IPS-20b (cell line): Measurements from ENCODE around the gene DDX17.

Source experiments
- H3K27ac ChIP-seq: one replicate; pipeline ENCODE4 v1.5.1; 2013; ENCODE audit warnings: low read length
- H3K27me3 ChIP-seq: 2 replicates; pipeline ENCODE4 v1.6.1; 2013; ENCODE audit warnings: mild to moderate bottlenecking, low read length, inconsistent platforms; ENCODE audit not compliant: insufficient read depth
- H3K36me3 ChIP-seq: 2 replicates; pipeline ENCODE4 v1.6.1; 2013; ENCODE audit warnings: low read depth, mild to moderate bottlenecking, inconsistent platforms, low read length, moderate library complexity; ENCODE audit not compliant: insufficient read depth
- H3K4me1 ChIP-seq: 2 replicates; pipeline ENCODE4 v1.6.1; 2013; ENCODE audit warnings: mild to moderate bottlenecking, control low read depth, inconsistent platforms, low read length, moderate library complexity; ENCODE audit not compliant: insufficient read depth
- H3K4me3 ChIP-seq: 2 replicates; pipeline ENCODE4 v1.5.1; 2013; ENCODE audit warnings: mild to moderate bottlenecking, low read length, inconsistent platforms
- H3K9ac ChIP-seq: 2 replicates; pipeline ENCODE4 v1.6.1; 2013; ENCODE audit warnings: low read depth, mild to moderate bottlenecking, inconsistent platforms, low read length, moderate library complexity
- H3K9me3 ChIP-seq: 2 replicates; pipeline ENCODE4 v1.6.1; 2013; ENCODE audit warnings: mild to moderate bottlenecking, low read depth, low read length, inconsistent platforms; ENCODE audit not compliant: insufficient read depth

The DDX17 gene

DNA sequence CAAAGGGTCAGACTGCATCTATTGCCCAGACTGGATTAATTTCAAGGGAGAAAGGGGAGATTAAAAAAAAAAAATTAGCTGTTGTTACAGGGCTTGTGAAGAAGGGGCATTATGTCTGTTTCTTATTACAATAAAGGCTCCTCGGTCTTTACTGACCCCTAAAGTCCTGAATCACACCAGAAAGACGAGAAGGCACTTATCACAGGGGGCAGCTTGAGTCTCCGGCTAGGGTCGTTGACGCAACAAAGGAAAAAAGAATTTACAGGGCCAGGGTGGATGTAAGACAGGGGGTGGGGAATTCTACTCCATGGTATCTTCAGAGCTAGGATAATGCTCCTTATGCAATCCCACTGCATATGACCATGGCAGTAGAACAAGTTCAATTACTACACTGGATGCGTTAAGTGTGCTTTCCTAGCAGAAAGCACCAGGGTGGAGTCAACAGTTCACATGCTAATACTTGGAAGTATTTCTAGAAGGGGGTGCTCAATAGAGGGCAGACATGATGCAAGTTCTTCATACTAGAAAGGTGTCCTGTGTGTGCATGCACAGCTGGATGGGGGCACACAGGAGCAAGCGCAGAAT, 16.5 kb downstream of the DDX17 start:
- H3K27ac ChIP-seq, result no peak overlapping the region
- H3K4me3 ChIP-seq, result no peak overlapping the region
- no peaks in the 10 kb centered on the region for H3K27me3 ChIP-seq
- no peak overlapping the region for H3K9ac ChIP-seq
- H3K36me3 ChIP-seq, result peaks cover 99% of the 10 kb centered on the region
- H3K9me3 ChIP-seq, result no peaks in the 10 kb centered on the region
- peaks cover 6% of the 10 kb centered on the region for H3K4me1 ChIP-seq

GRCh38 chr22:38489142-38489541, 17.0 kb downstream of the DDX17 start:
- Histone ChIP-seq H3K9me3 (no peaks in the 10 kb centered on the region), H3K9ac (no peak overlapping the region), H3K36me3 (peaks cover 99% of the 10 kb centered on the region), H3K4me1 (peaks cover 6% of the 10 kb centered on the region), H3K27ac (no peak overlapping the region), H3K4me3 (no peak overlapping the region), H3K27me3 (no peaks in the 10 kb centered on the region)

- H3K36me3 ChIP-seq, result peaks cover 99% of the 10 kb centered on the region
- no peak overlapping the region for H3K4me3 ChIP-seq
- H3K4me1 ChIP-seq, result peaks cover 6% of the 10 kb centered on the region
- H3K9ac ChIP-seq, result no peak overlapping the region
- H3K27ac ChIP-seq, result no peak overlapping the region
- no peaks in the 10 kb centered on the region for H3K9me3 ChIP-seq
- no peaks in the 10 kb centered on the region for H3K27me3 ChIP-seq
Measured at GRCh38 chr22:38487946-38488345, 18.2 kb downstream of the DDX17 start.

GRCh38 chr22:38485783-38486182, 20.3 kb downstream of the DDX17 start:
- no peaks in the 10 kb centered on the region for H3K27me3 ChIP-seq
- H3K9me3 ChIP-seq, result no peaks in the 10 kb centered on the region
- peaks cover 6% of the 10 kb centered on the region for H3K4me1 ChIP-seq
- H3K27ac ChIP-seq, result no peak overlapping the region
- H3K4me3 ChIP-seq, result no peak overlapping the region
- H3K9ac ChIP-seq, result no peak overlapping the region
- H3K36me3 ChIP-seq, result peaks cover 99% of the 10 kb centered on the region

DNA sequence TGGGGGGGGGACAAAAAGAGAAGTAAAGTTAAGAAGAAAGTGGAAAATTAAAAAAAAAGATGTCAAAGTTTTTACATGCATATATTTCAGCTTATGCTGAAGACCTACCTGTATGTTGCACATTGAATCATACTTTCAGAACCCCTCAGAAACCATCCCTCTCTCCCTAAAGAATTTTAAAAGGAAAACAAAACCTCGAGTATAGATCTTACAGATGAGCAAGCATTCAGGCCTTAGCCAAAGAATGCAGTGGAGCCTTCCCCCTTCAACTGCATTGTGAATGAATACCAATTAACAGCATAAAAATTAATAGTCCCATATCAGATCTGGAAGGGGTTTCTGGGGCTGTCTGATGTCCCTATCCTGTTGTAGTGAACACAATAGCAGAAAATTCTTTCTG, 21.9 kb downstream of the DDX17 start:
- Histone ChIP-seq H3K4me1 (no peaks in the 10 kb centered on the region), H3K27me3 (no peaks in the 10 kb centered on the region), H3K9ac (no peak overlapping the region), H3K9me3 (no peaks in the 10 kb centered on the region), H3K27ac (no peak overlapping the region), H3K4me3 (no peak overlapping the region), H3K36me3 (peaks cover 90% of the 10 kb centered on the region)

DNA sequence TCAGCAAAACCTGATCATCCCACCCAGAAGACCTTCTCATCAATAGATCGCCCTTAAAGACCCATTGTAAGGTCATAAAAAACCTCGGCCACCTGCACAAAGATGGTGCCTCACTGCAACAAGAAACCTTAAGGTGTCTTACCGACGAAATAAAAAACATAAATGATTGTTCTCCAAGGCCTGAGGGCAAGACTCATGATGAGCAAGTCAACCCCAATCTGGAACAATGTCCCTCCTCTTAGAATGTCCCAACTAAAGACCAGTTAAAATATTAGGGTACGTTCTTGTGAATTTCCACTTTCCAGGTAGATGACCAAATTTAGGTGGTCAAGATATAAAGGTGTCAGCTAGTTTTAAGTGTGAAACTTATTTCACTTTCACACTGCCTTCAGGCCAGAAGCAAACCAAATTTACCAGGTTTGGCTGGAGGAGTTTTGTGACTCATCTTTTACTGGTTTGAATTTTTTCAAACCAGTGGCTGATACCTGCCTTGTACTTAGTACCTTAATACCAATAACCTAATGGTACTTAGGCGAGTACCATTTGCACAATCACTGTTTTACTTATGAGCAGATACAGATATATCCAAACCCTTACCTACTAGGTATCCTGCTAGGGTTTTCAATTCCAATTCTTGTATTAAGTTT, 23.3 kb downstream of the DDX17 start:
- Histone ChIP-seq H3K4me1 (no peaks in the 10 kb centered on the region), H3K27ac (no peak overlapping the region), H3K9me3 (no peaks in the 10 kb centered on the region), H3K9ac (no peak overlapping the region), H3K27me3 (no peaks in the 10 kb centered on the region), H3K36me3 (peaks cover 75% of the 10 kb centered on the region), H3K4me3 (no peak overlapping the region)

DNA sequence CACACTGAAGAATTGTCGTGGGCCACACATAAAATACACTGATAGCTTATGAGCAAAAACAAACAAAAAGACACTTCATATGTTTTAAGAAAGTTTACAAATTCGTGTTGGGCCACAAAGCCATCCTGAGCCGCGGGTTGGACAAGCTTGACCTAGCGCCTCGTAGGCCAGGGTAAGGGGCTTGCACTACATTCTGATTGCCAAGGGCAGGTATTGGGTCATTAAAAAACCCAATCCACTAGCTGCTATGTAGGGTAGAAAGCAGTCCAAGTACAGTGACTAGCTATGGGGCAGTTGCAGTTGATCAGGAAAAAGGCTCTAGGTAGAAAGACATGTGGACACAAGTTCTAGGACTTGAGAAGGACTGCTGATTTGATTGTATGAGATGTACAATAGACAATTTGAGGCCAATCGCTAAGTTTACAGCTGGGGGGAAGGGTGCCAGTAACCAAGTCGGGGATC, 24.2 kb downstream of the DDX17 start:
- H3K27me3 ChIP-seq, result no peaks in the 10 kb centered on the region
- no peak overlapping the region for H3K4me3 ChIP-seq
- peaks cover 67% of the 10 kb centered on the region for H3K36me3 ChIP-seq
- no peaks in the 10 kb centered on the region for H3K4me1 ChIP-seq
- no peak overlapping the region for H3K9ac ChIP-seq
- no peaks in the 10 kb centered on the region for H3K9me3 ChIP-seq
- no peak overlapping the region for H3K27ac ChIP-seq

DNA sequence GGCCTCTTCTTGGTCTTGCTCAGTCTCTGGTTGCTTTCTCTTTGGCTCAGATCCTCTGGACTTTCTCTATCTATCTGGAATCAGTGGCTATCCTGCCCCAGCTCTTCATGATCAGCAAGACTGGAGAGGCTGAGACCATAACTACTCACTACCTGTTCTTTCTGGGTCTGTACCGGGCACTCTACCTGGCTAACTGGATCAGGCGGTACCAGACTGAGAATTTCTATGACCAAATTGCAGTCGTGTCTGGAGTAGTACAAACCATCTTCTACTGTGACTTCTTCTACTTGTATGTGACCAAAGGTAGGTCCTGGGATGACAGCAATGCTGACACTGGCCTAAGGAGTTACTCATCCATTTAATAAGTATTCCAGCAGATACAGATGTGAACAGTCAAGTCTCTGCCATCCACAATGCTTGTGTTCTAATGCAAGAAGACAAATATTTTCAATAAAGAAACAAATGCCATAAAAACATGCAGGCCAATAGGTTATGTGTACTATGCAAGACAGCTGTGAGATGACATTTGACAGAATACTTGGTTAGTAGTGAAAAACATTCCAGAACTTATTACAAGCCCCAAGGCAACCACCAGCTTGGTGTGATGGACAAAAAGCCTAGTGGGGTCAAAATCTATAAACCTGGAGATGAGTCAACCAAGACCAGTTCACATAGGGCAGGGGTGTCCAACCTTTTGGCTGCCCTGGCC, 24.8 kb downstream of the DDX17 start:
- Histone ChIP-seq H3K4me1 (no peaks in the 10 kb centered on the region), H3K36me3 (peaks cover 61% of the 10 kb centered on the region), H3K27ac (no peak overlapping the region), H3K27me3 (no peaks in the 10 kb centered on the region), H3K4me3 (no peak overlapping the region), H3K9me3 (no peaks in the 10 kb centered on the region), H3K9ac (no peak overlapping the region)

DNA sequence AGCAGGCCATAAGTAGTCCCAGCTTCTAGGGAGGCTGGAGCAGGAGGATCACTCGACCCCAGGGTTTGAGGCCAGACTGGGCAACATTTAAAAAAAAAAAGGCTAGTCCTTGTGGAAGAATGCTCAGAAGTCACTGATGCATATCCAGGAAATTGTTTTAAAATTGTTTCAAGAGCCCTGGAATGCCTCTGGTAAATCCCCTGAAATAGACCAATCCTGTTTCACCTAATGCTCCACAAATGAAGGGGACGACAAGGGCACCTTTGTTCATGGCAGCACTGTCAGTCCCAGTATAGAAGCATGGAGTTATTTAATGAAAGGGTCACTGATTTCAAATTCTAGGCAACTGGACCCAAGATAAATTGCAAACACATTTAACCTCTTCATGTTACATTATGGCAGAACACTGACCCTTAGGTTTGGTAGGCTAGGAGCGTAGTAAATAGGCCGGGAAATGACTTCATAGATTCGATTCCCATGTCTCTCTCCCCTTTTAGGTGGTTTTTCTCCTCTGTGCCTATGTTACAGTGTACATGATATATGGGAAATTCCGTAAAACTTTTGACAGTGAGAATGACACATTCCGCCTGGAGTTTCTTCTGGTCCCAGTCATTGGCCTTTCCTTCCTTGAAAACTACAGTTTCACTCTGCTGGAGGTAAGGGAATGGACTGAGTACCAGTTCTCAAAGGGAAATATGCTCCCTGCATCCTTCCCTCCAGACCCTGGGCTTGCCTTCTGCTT, 26.8 kb downstream of the DDX17 start:
- no peak overlapping the region for H3K27ac ChIP-seq

GRCh38 chr22:38477585-38477984, 28.5 kb downstream of the DDX17 start:
- no peaks in the 10 kb centered on the region for H3K27me3 ChIP-seq
- H3K4me1 ChIP-seq, result no peaks in the 10 kb centered on the region
- H3K4me3 ChIP-seq, result no peak overlapping the region
- peaks cover 24% of the 10 kb centered on the region for H3K36me3 ChIP-seq
- no peak overlapping the region for H3K9ac ChIP-seq
- no peak overlapping the region for H3K27ac ChIP-seq
- H3K9me3 ChIP-seq, result no peaks in the 10 kb centered on the region

More for the DNA sequence above, 26.8 kb downstream of the DDX17 start:
- peaks cover 41% of the 10 kb centered on the region for H3K36me3 ChIP-seq
- H3K27me3 ChIP-seq, result no peaks in the 10 kb centered on the region
- H3K4me1 ChIP-seq, result no peaks in the 10 kb centered on the region
- H3K9ac ChIP-seq, result no peak overlapping the region
- H3K4me3 ChIP-seq, result no peak overlapping the region
- no peaks in the 10 kb centered on the region for H3K9me3 ChIP-seq

GRCh38 chr22:38474003-38474607, 32.0 kb downstream of the DDX17 start:
- H3K27ac ChIP-seq, result no peak overlapping the region
- no peaks in the 10 kb centered on the region for H3K36me3 ChIP-seq
- H3K27me3 ChIP-seq, result peaks cover under 1% of the 10 kb centered on the region; the same call in 1 of the 2 replicates
- H3K4me1 ChIP-seq, result no peaks in the 10 kb centered on the region
- no peak overlapping the region for H3K9ac ChIP-seq
- no peak overlapping the region for H3K4me3 ChIP-seq
- no peaks in the 10 kb centered on the region; the same call in 1 of the 2 replicates for H3K9me3 ChIP-seq
